Measurements from ENCODE around the gene PLCG2.
"Not testable (repeated sequence)": the region's sequence is repeated elsewhere in the genome, so short reads cannot be mapped to it uniquely, and the experiment has no call there.

PLCG2 gene

GRCh38 chr16:81877490-81877889 is 98.4 kb downstream of the PLCG2 start:
- DNase-seq (ENCODE audit: low read depth), result not testable (repeated sequence)

- DNase-seq (ENCODE audit: low read depth), result no peak
Measured at GRCh38 chr16:81878529-81878928, 99.4 kb downstream of the PLCG2 start.

DNA sequence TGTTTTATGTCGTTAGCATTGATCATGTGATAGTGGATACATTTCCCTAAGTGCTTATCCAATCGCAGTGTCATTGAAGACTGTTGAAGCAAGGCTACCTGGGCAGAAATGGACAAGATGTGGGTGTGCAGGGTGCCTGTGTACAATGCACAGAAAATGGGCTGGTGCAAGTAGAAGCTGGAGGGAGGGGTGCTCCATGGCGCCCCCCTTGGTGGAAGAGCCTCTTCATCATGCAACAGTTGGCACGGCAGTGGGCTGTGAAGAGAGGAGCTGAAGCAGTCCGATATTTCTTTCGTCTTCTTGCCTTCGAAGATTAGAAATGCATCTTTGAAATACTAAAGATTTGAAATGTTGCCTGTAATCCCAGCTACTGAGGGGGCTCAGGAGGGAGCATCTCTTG is 100.5 kb downstream of the PLCG2 start:
- DNase-seq (ENCODE audit: low read depth), result no peak

DNA sequence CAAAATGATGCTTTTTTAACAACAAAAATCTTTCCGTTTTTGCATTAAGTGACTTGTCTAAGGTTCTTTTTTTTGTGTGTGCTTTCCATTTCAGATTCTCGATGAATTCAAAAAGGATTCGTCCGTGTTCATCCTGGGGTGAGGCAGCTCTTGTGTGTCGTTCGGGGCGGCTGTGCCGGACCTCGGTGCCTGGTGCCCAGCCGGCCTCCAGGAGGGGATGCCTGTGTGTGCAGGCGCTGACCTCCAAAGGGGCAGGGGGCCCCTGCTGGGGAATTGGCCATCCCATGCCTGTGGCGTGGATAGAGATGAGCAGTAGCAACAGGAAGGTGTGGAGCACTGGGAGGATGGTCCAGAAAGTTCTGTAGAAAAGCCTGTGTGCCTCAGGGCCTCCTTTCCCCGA is 101.7 kb downstream of the PLCG2 start:
- no peak for DNase-seq (ENCODE audit: low read depth)

- DNase-seq (ENCODE audit: low read depth), result no peak
Measured at GRCh38 chr16:81881228-81881627, 102.1 kb downstream of the PLCG2 start.

- no peak for DNase-seq (ENCODE audit: low read depth)
Measured at GRCh38 chr16:81882559-81882958, 103.5 kb downstream of the PLCG2 start.

GRCh38 chr16:81883235-81883634 is 104.1 kb downstream of the PLCG2 start:
- DNase-seq (ENCODE audit: low read depth), result no peak

DNA sequence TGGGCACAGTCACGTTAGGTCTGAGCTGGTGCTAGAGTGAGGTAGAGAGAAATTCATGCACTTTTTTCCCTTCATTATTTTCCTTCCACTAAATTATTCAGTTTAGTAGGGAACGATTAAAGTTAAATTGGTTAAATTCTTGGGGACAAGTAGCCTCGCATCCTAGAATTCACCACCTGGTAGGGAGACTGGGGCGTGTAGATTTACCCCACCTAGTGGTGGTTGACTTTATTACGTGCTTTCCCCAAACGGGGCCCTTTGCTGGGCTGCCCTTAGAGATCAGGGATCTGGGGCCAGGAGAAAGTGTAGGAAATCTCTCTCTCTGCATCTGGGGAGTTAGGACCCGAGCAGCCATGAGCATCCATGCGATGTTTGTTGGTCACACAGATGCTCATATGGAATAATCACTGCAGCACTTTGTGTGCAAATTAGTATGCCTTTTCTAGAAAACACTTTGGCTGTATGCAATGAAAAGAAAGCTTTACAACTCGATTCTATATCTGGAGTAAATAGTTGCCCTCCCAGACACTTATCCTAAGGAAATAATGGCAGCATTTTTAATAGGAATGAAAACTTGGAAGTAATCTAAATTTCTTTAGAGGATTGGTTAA is 107.0 kb downstream of the PLCG2 start:
- peak; percentile 37 for DNase-seq (ENCODE audit: low read depth)

DNA sequence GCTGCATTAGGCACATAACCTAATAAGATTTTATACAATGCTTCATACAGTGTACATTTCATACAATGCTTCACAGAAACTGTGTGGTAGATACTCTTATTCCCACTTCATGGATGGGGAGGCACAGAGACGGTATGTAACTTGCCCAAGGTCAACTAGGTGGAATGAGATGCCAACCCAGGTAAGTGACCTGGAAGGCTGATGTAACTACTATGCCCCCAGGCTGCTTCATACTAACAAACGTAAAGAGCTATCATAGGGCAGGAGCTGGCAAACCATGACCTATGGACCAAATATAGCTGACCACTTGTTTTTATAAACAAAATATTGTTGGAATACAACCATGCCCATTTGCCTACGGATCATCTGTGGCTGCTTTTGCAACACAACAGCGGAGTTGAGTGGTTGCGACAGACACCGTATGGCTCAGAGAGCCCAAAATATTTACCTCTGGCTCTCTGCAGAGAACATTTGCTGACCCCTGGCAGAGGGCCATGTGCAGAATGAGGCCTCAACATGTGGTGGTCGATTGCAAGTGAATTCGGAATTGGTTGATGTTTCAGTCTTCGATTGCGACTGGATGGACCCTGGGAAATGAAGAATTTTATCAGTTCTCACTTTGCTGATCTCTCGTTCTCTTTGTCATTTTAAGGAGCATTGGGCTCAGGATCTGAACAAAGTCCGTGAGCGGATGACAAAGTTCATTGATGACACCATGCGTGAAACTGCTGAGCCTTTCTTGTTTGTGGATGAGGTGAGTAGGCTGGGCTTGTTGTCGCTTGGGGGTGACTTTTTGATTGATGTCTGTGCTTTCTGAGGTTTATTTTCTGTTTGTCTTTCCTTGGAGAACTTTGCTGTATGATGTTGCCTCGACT is 109.7 kb downstream of the PLCG2 start:
- DNase-seq (ENCODE audit: low read depth), result peak; percentile 19

GRCh38 chr16:81891736-81892364 is 112.8 kb downstream of the PLCG2 start:
- no peak for DNase-seq (ENCODE audit: low read depth)

DNA sequence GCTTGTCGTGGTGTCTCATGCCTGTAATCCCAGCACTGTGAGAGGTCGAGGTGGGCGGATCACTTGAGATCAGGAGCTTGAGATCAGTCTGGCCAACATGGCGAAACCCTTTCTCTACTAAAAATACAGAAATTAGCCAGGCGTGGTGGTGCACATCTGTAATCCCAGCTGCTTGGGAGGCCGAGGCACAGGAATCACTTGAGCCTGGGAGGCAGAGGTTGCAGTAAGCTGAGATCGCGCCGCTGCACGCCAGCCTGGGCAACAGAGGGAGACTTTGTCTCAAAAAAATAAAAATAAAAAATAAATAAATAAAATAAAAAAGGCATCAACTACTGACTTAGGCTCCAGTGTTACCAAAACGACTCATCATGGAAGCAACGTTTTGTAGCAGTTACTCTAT is 115.5 kb downstream of the PLCG2 start:
- no peak for DNase-seq (ENCODE audit: low read depth)

GRCh38 chr16:81896902-81897301 is 117.8 kb downstream of the PLCG2 start:
- DNase-seq (ENCODE audit: low read depth), result peak; percentile 21

DNA sequence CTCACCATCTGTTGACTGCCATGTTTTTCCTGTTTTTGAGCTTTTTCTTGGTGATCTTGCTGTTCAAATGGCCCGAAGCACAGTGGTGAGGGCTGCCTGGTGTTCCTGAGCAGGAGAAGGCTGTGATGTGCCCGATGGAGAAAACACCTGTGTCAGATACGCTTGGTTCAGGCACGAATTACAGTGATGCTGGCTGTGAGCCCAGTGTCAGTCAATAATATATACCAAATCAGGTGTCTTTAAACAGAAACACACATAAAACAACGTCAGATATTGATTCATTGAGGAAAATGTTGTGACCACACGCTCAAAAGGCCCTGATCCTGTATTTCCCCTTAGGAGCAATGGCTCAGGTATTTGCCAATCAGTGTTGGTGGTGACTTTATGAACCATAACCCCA is 120.5 kb downstream of the PLCG2 start:
- no peak for DNase-seq (ENCODE audit: low read depth)

DNA sequence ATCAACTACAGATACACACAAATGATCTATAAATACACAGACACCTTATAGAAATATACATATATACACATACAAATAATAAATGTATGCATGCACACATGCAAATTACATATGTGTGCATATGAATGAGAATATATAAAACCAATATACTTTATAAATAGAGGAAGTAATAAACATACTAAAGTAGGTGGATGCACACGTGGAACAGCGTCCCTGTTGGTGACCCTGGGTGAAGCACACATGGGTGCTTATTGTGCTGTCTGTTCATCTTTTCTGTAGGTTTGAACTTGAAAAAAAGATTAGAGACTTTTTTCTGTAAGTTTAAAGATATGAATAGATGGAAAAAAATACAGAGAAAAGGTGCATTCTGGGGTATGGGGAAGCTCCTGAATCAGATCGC is 120.9 kb downstream of the PLCG2 start:
- no peak for DNase-seq (ENCODE audit: low read depth)

DNA sequence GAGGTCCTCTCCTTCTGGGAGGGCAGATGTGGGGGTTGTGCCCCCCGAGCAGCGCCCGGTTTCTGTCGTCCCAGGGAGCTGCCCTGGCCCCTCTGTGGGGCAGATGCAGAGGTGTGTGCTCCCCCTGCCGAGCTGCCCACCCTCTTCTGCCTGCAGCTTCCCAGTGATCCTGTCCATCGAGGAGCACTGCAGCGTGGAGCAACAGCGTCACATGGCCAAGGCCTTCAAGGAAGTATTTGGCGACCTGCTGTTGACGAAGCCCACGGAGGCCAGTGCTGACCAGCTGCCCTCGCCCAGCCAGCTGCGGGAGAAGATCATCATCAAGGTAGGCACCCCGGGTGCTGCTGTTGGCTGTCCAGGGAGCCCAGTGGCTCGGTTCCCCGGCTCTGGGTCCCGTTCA is 121.4 kb downstream of the PLCG2 start:
- no peak for DNase-seq (ENCODE audit: low read depth)

GRCh38 chr16:81901484-81901883 is 122.4 kb downstream of the PLCG2 start:
- peak; percentile 75 for DNase-seq (ENCODE audit: low read depth)

GRCh38 chr16:81902025-81902424 is 122.9 kb downstream of the PLCG2 start:
- DNase-seq (ENCODE audit: low read depth), result peak; percentile 54

- DNase-seq (ENCODE audit: low read depth), result no peak
Measured at GRCh38 chr16:81904320-81904719, 125.2 kb downstream of the PLCG2 start.

DNA sequence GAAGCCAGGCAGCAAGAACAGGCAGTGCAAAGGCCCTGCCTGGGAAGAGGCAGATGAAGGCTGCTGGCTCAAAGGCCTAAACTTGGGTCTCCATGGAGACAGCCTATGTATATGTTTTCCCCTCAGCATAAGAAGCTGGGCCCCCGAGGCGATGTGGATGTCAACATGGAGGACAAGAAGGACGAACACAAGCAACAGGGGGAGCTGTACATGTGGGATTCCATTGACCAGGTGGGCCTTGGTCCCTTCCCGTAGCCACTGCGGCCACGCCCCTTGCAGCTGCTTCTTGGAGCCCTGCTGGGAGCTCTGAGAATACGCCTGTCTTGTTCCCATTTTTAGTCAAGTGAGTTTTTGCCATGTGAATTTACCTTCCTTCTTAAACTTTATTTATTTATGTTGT is 126.2 kb downstream of the PLCG2 start:
- no peak for DNase-seq (ENCODE audit: low read depth)

- DNase-seq (ENCODE audit: low read depth), result no peak
Measured at GRCh38 chr16:81907681-81908080, 128.6 kb downstream of the PLCG2 start.

DNA sequence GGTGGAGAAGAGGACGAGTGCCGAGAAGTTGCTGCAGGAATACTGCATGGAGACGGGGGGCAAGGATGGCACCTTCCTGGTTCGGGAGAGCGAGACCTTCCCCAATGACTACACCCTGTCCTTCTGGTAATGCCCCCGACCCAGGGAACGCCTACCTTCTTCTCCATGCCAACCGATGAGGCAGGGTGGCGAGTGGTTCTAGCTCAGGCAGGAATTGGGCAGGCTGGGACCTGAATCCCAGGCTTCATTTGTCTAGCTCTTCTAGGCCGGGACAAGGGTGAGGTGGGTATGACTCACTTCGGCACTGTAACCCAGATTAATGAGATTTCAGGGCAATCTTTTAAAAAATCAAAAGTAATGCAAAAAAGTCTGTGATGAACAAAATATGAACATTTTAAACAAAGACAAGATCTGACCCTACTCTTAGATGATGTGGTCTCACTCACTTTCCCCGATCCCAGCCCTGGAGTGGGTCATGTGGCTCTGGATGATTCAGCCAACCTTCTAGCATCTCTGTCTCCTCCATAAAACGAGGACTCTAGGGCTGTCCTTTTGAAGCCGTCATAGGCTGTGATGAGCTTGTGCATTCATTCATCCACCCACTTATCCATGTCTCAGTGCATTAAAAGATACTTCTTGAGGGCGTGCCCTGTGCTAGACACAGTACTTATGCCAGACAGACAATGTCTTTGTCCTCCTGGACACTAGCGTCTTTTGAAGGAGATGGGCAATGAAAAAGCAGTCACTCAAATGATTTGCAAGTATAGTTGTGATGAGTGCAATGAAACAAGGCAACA is 129.6 kb downstream of the PLCG2 start:
- no peak for DNase-seq (ENCODE audit: low read depth)

DNA sequence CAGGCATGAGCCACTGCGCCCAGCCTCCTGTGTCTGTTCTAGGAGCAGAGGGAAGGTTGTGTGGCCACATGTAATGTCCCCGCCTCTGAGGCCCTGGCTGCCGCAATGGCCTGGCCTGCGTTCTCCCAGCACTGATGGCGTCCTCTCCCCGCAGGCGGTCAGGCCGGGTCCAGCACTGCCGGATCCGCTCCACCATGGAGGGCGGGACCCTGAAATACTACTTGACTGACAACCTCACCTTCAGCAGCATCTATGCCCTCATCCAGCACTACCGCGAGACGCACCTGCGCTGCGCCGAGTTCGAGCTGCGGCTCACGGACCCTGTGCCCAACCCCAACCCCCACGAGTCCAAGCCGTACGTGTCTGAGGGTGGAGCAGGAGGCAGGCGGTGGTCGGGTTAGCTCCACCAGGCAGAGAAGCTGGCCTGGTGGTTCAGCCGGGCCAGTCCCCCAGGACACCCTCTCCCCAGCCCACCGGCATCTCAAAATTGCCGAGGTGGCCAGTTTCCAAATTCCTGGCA is 131.3 kb downstream of the PLCG2 start:
- DNase-seq (ENCODE audit: low read depth), result no peak
